Heart left ventricle (tissue), 16 donors: ENCODE measurements around the gene UBXN2A. TPM values are rescaled to one million over a fixed set of nuclear protein-coding genes. Genes with fewer than 3 reads are reported as not detected.

Experiments
- ATAC-seq, 4 donors: fragments of 200-7000 bp; cut with Tn5 transposase; one replicate each; pipeline ENCODE4 v1.9.1; 2020 to 2022; ENCODE audit warnings: moderate library complexity in 4 of 4, mild to moderate bottlenecking in 3 of 4, moderate number of reproducible peaks in 1 of 4
- DNase-seq, 5 donors: peaks; one replicate each; pipeline ENCODE4 v3.0.0-alpha.2; 2020
- H3K27ac ChIP-seq, 12 donors: fragments of 200-600 bp; sonication (generic) in 4 of 12; one replicate each; pipeline versions ENCODE4 v1.5.0 to v1.8.0; 2016 to 2022; ENCODE audit warnings: mild to moderate bottlenecking in 2 of 12
- H3K27me3 ChIP-seq, 9 donors: fragments of 200-600 bp; sonication (generic) in 2 of 9; one replicate each; pipeline versions ENCODE4 v1.5.1 to v1.8.0; 2016 to 2022; ENCODE audit warnings: mild to moderate bottlenecking in 3 of 9
- H3K36me3 ChIP-seq, 9 donors: fragments of 200-600 bp; sonication (generic) in 2 of 9; one replicate each; pipeline versions ENCODE4 v1.5.0 to v1.8.0; 2018 to 2022; ENCODE audit warnings: mild to moderate bottlenecking in 2 of 9
- H3K4me1 ChIP-seq, 12 donors: fragments of 200-600 bp; sonication (generic) in 4 of 12; one replicate each; pipeline versions ENCODE4 v1.5.0 to v1.8.0; 2016 to 2022; ENCODE audit warnings: mild to moderate bottlenecking in 3 of 12
- H3K4me3 ChIP-seq, 12 donors: fragments of 200-600 bp; sonication (generic) in 4 of 12; one replicate each; pipeline versions ENCODE4 v1.5.0 to v1.8.0; 2017 to 2022; ENCODE audit warnings: mild to moderate bottlenecking in 9 of 12, moderate library complexity in 4 of 12
- H3K9me3 ChIP-seq, 12 donors: fragments of 200-600 bp; sonication (generic) in 4 of 12; one replicate each; pipeline versions ENCODE4 v1.5.0 to v1.8.0; 2016 to 2022; ENCODE audit warnings: mild to moderate bottlenecking in 1 of 12
- CTCF ChIP-seq, 12 donors: fragments of 200-600 bp; sonication (generic) in 4 of 12; IDR thresholded peaks; one replicate each; pipeline versions ENCODE4 v1.5.0 to v1.8.0; 2018 to 2022; ENCODE audit warnings: antibody characterized with exemption in 12 of 12, mild to moderate bottlenecking in 5 of 12
- POLR2A ChIP-seq, 2 donors: fragments of 450-650 bp; IDR thresholded peaks; one replicate each; pipeline ENCODE4 v1.6.1; 2017; ENCODE audit warnings: antibody characterized with exemption in 2 of 2, mild to moderate bottlenecking in 2 of 2, moderate library complexity in 2 of 2
- WGBS, 4 donors: extraction: QIAGEN DNeasy Blood & Tissue Kit in 2 of 4; methylation state at CpG; one replicate each; pipeline versions ENCODE4 v1.1.5 to v1.1.7; 2013 to 2018; 5-methylcytosine and 5-hydroxymethylcytosine counted together
- intact Hi-C, 10 donors: fragments of 100-400 bp; cut with DNase I; formaldehyde crosslinking; loops; one replicate each; pipeline versions ENCODE4 v1.11.1 to v1.14.2; 2022
- polyA plus RNA-seq, 2 donors: library from polyadenylated mRNA; stranded (reverse); fragments of 200-250 nt; gene quantifications; one replicate each; pipeline ENCODE4 v1.2.3, GENCODE V29; 2013
- total RNA-seq, 9 donors: library from RNA; depleted of rRNA in 2 of 9; stranded (reverse); fragments of >200 nt in 2 of 9; fragmentation: NEBNext Ultra II Directional in 3 of 9; extraction: Animal tissue kit (Norgen Biotek cat#: 25700) in 3 of 9; gene quantifications; one replicate each; pipeline versions ENCODE4 v1.1.0 to v1.2.4, GENCODE V29; 2016 to 2023
- donor health status: ischemic (EF 13 %, LVEDD 7.1; RV severe dilation, severe dysfunction).
- donor health status: healthy with polysubstance abuse.
- donor health status: DM: no; HTN: yes; CAD: no.
- donor health status: DM: no; HTN: no; CAD: no.
- donor health status: ischemic (EF 25% LVEDD 6.9; RV normal size, moderate dysfunction).
- donor health status: ischemic (EF 25% LVEDD 5.7; RV mildly dilated, moderate dysfunction).
- donor health status: healthy.
- donor health status: DM: yes; HTN: yes; CAD: no.
- donor health status: ischemic (EF 35%, LVEDD 5.7; RV mildly dilated, moderate dysfunction).
- donor health status: nonischemic (EF 11% LVEDD 7.7; RV severe dilation, severe dysfunction).
- donor health status: DM: yes; HTN: yes; CAD: no.
- donor health status: PGD.
- donor health status: ischemic (EF 29% LVEDD 5.4; RV normal size, mild dysfunction).
- donor health status: nonischemic (EF 23%, LVEDD 6.1; RV moderate dilation, normal function).

The UBXN2A gene
- total and polyA plus RNA-seq, 11 donors = 9.6 to 24.0 (median 18.6) TPM

GRCh38 chr2:23926290-23926749 lies 13.9 kb upstream of the UBXN2A start:
- peak in 3 of 4 donors; percentile 45 to 51 (median 49) for ATAC-seq
- TF ChIP-seq POLR2A (IDR thresholded peaks at IDR 0.05) (no peak), CTCF (IDR thresholded peaks at IDR 0.05) (no peak)
- DNase-seq = peak; percentile 35 to 79 (median 51)
- H3K9me3 ChIP-seq = no peaks in the 10 kb centered on the region
- H3K27me3 ChIP-seq = no peaks in the 10 kb centered on the region
- peaks cover 0 to 16% (median 4%) of the 10 kb centered on the region in 9 donors for H3K36me3 ChIP-seq
- peak overlapping the region; percentile 64 to 96 (median 84) for H3K4me3 ChIP-seq
- H3K27ac ChIP-seq = peak overlapping the region; percentile 86 to 99 (median 97)
- intact Hi-C loops = loop anchor here in 9 of 10 donors (2.0 to 10.0 kb wide), 8 partner anchors 14 to 158 kb away; partner anchors contain the start of genes SF3B6 (in 4 of the 9), TP53I3 (in 4 of the 9), UBXN2A (in 1 of the 9) and WDCP (in 1 of the 9)
- WGBS, 4 donors = 0 to 1% (median 0%) methylated on average over 6 to 39 of the region's 39 CpGs
- peaks cover 2 to 50% (median 34%) of the 10 kb centered on the region in 12 donors for H3K4me1 ChIP-seq

GRCh38 chr2:23926750-23927571 lies 13.3 kb upstream of the UBXN2A start, which contains the start of gene ATAD2B:
Gene ATAD2B (minus strand): TSS chr2:23927123. CDS start chr2:23926770, 353 bp downstream.
- WGBS, 4 donors = 0 to 1% (median 1%) methylated on average over 34 to 88 of the region's 88 CpGs
- ATAC-seq (peak; percentile 85 to 96 (median 94)), DNase-seq (peak; percentile 89 to 96 (median 93))
- no peaks in the 10 kb centered on the region for H3K9me3 ChIP-seq
- no peaks in the 10 kb centered on the region for H3K27me3 ChIP-seq
- H3K4me3 ChIP-seq = peak within 1 kb of the TSS; percentile 64 to 96 (median 84)
- peaks cover 0 to 19% (median 5%) of the 10 kb centered on the region in 9 donors for H3K36me3 ChIP-seq
- peaks cover 2 to 47% (median 32%) of the 10 kb centered on the region in 12 donors for H3K4me1 ChIP-seq
- TF ChIP-seq POLR2A (IDR thresholded peaks at IDR 0.05) = peak in 1 of 2 donors; percentile 76
- TF ChIP-seq CTCF (IDR thresholded peaks at IDR 0.05) = peak; percentile 72 to 98 (median 90)
- H3K27ac ChIP-seq = peak within 1 kb of the TSS; percentile 86 to 99 (median 97)
- intact Hi-C loops = loop anchor here in 9 of 10 donors (1.0 to 10.0 kb wide), 12 partner anchors 13 to 158 kb away; partner anchors contain the start of genes SF3B6 (in 5 of the 9), TP53I3 (in 5 of the 9), UBXN2A (in 2 of the 9) and WDCP (in 2 of the 9)

GRCh38 chr2:23934259-23934658 lies 6.0 kb upstream of the UBXN2A start:
- H3K27ac ChIP-seq = no peak overlapping the region
- peaks cover 0 to 6% (median 2%) of the 10 kb centered on the region in 12 donors for H3K4me1 ChIP-seq
- TF ChIP-seq POLR2A (IDR thresholded peaks at IDR 0.05) (no peak), CTCF (IDR thresholded peaks at IDR 0.05) (no peak)
- no peaks in the 10 kb centered on the region for H3K9me3 ChIP-seq
- H3K4me3 ChIP-seq = no peak overlapping the region
- no peak for DNase-seq
- 73 to 83% (median 78%) methylated on average over 1 of the region's 1 CpG for WGBS, 4 donors
- no peaks in the 10 kb centered on the region for H3K27me3 ChIP-seq
- intact Hi-C loops = loop anchor here in 2 of 10 donors (5.0 to 10.0 kb wide), 2 partner anchors 111 to 148 kb away; partner anchors contain the start of genes FKBP1B (in 1 of the 2), TP53I3 (in 1 of the 2) and WDCP (in 1 of the 2)
- peaks cover 0 to 19% (median 5%) of the 10 kb centered on the region in 9 donors for H3K36me3 ChIP-seq
- ATAC-seq = no peak
